ENCODE measurements around the gene ANKFY1. TPM values are rescaled to one million over a fixed set of nuclear protein-coding genes. Genes with fewer than 3 reads are reported as not detected.

Gene ANKFY1
- total RNA-seq, 4 donors from 2014 or later, result 25.6 to 70.6 (median 44.9) TPM

- no peaks in the 10 kb centered on the region for H3K27me3 ChIP-seq
- no peak for DNase-seq (ENCODE audit: low spot score in 2 of 2)
- no peaks in the 10 kb centered on the region for H3K9me3 ChIP-seq
- no peak overlapping the region for H3K4me3 ChIP-seq
- TF ChIP-seq POLR2AphosphoS5 (IDR thresholded peaks at IDR 0.05) (no peak), POLR2A (IDR thresholded peaks at IDR 0.05) (no peak), EP300 (IDR thresholded peaks at IDR 0.05) (no peak), CTCF (IDR thresholded peaks at IDR 0.05) (no peak)
- H3K4me1 ChIP-seq, result no peaks in the 10 kb centered on the region
- H3K27ac ChIP-seq, result no peak overlapping the region
- peaks cover 80% of the 10 kb centered on the region for H3K36me3 ChIP-seq
- 80% methylated on average over 1 of the region's 3 CpGs for WGBS
Measured at GRCh38 chr17:4154201-4154600, 109.6 kb downstream of the ANKFY1 start.

GRCh38 chr17:4152471-4152870, 111.3 kb downstream of the ANKFY1 start:
- H3K27ac ChIP-seq, result no peak overlapping the region
- no peaks in the 10 kb centered on the region for H3K4me1 ChIP-seq
- no peaks in the 10 kb centered on the region for H3K9me3 ChIP-seq
- H3K27me3 ChIP-seq, result no peaks in the 10 kb centered on the region
- WGBS, result 77% methylated on average over 3 of the region's 3 CpGs
- no peak for DNase-seq (ENCODE audit: low spot score in 2 of 2)
- TF ChIP-seq CTCF (IDR thresholded peaks at IDR 0.05), result no peak
- TF ChIP-seq EP300 (IDR thresholded peaks at IDR 0.05), result no peak
- no peak for TF ChIP-seq POLR2A (IDR thresholded peaks at IDR 0.05)
- H3K36me3 ChIP-seq, result peaks cover 70% of the 10 kb centered on the region
- H3K4me3 ChIP-seq, result no peak overlapping the region

- Histone ChIP-seq H3K27ac (no peak overlapping the region), H3K27me3 (no peaks in the 10 kb centered on the region), H3K4me3 (no peak overlapping the region), H3K9me3 (no peaks in the 10 kb centered on the region), H3K36me3 (peaks cover 46% of the 10 kb centered on the region), H3K4me1 (peaks cover under 1% of the 10 kb centered on the region)
- no peak for TF ChIP-seq EP300 (IDR thresholded peaks at IDR 0.05)
- TF ChIP-seq CTCF (IDR thresholded peaks at IDR 0.05), result no peak
- TF ChIP-seq POLR2AphosphoS5 (IDR thresholded peaks at IDR 0.05), result no peak
- TF ChIP-seq POLR2A (IDR thresholded peaks at IDR 0.05), result no peak
- WGBS, result 86% methylated on average over 6 of the region's 6 CpGs
- no peak for DNase-seq (ENCODE audit: low spot score in 2 of 2)
Measured at GRCh38 chr17:4150096-4150495, 113.7 kb downstream of the ANKFY1 start.

- Histone ChIP-seq H3K4me1 (peaks cover 13% of the 10 kb centered on the region), H3K27ac (no peak overlapping the region), H3K36me3 (peaks cover 33% of the 10 kb centered on the region), H3K27me3 (no peaks in the 10 kb centered on the region), H3K9me3 (no peaks in the 10 kb centered on the region), H3K4me3 (no peak overlapping the region)
- 75% methylated on average over 11 of the region's 11 CpGs for WGBS
- DNase-seq (ENCODE audit: low spot score in 2 of 2), result no peak
- no peak for TF ChIP-seq CTCF (IDR thresholded peaks at IDR 0.05)
- TF ChIP-seq POLR2A (IDR thresholded peaks at IDR 0.05), result no peak
- no peak for TF ChIP-seq EP300 (IDR thresholded peaks at IDR 0.05)
- no peak for TF ChIP-seq POLR2AphosphoS5 (IDR thresholded peaks at IDR 0.05)
Measured at GRCh38 chr17:4148611-4149308, 115.0 kb downstream of the ANKFY1 start.

- Histone ChIP-seq H3K36me3 (peaks cover 23% of the 10 kb centered on the region), H3K27me3 (no peaks in the 10 kb centered on the region), H3K4me1 (peaks cover 13% of the 10 kb centered on the region), H3K4me3 (no peak overlapping the region), H3K9me3 (no peaks in the 10 kb centered on the region), H3K27ac (no peak overlapping the region)
- 73% methylated on average over 8 of the region's 8 CpGs for WGBS
- DNase-seq (ENCODE audit: low spot score in 2 of 2), result no peak
- no peak for TF ChIP-seq EP300 (IDR thresholded peaks at IDR 0.05)
- no peak for TF ChIP-seq CTCF (IDR thresholded peaks at IDR 0.05)
- no peak for TF ChIP-seq POLR2AphosphoS5 (IDR thresholded peaks at IDR 0.05)
- no peak for TF ChIP-seq POLR2A (IDR thresholded peaks at IDR 0.05)
Measured at GRCh38 chr17:4147751-4148310, 115.9 kb downstream of the ANKFY1 start.
